ENCODE results near the gene GFER. TPM values are rescaled to one million over a fixed set of nuclear protein-coding genes. Genes with fewer than 3 reads are reported as not detected.

Gene GFER
- total and polyA plus RNA-seq, 9 of the 15 experiments (the other 6 are each of a cell fraction or from before 2014, with no cell fraction given): 4.3 to 53.7 (median 19.8) TPM

- TF ChIP-seq, protein P1, sequence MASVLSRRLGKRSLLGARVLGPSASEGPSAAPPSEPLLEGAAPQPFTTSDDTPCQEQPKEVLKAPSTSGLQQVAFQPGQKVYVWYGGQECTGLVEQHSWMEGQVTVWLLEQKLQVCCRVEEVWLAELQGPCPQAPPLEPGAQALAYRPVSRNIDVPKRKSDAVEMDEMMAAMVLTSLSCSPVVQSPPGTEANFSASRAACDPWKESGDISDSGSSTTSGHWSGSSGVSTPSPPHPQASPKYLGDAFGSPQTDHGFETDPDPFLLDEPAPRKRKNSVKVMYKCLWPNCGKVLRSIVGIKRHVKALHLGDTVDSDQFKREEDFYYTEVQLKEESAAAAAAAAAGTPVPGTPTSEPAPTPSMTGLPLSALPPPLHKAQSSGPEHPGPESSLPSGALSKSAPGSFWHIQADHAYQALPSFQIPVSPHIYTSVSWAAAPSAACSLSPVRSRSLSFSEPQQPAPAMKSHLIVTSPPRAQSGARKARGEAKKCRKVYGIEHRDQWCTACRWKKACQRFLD (CRISPR knock-in tag; IDR thresholded peaks at IDR 0.05): 0 out of 2 replicates have a peak, but pooled peaks have one; percentile 12
- no peak for TF ChIP-seq TAF9B (IDR thresholded peaks at IDR 0.05; ENCODE audit: partially characterized antibody)
- TF ChIP-seq ZNF707 (CRISPR knock-in tag; conservative IDR thresholded peaks at IDR 0.05): no peak
- no peak for TF ChIP-seq SMAD2 (IDR thresholded peaks at IDR 0.05; ENCODE audit: low read depth, low read length)
- TF ChIP-seq NR3C1 (CRISPR knock-in tag; IDR thresholded peaks at IDR 0.05): peak; percentile 77
- TF ChIP-seq POLR2B (IDR thresholded peaks at IDR 0.05; ENCODE audit: low read depth, partially characterized antibody): peak; percentile 40
- no peak for TF ChIP-seq U2AF1 (optimal IDR thresholded peaks at IDR 0.05; ENCODE audit: low read depth, low read length)
- peak; percentile 81; the same call in 1 of the 2 replicates for TF ChIP-seq PHF8 (IDR thresholded peaks at IDR 0.05; ENCODE audit: borderline replicate concordance, low read length)
- no peak for TF ChIP-seq SREBF1 (IDR thresholded peaks at IDR 0.05; ENCODE audit: borderline replicate concordance, low read depth, low read length)
- TF ChIP-seq NR4A1 (CRISPR knock-in tag; IDR thresholded peaks at IDR 0.05): no peak
- no peak for TF ChIP-seq NR4A1 (tag; IDR thresholded peaks at IDR 0.05)
- no peak for TF ChIP-seq ZNF197 (CRISPR knock-in tag; IDR thresholded peaks at IDR 0.05; ENCODE audit: low read depth)
- no peak for TF ChIP-seq ZNF408 (CRISPR knock-in tag; IDR thresholded peaks at IDR 0.05; ENCODE audit: low read depth)
- TF ChIP-seq, protein P2, sequence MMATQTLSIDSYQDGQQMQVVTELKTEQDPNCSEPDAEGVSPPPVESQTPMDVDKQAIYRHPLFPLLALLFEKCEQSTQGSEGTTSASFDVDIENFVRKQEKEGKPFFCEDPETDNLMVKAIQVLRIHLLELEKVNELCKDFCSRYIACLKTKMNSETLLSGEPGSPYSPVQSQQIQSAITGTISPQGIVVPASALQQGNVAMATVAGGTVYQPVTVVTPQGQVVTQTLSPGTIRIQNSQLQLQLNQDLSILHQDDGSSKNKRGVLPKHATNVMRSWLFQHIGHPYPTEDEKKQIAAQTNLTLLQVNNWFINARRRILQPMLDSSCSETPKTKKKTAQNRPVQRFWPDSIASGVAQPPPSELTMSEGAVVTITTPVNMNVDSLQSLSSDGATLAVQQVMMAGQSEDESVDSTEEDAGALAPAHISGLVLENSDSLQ (IDR thresholded peaks at IDR 0.05): no peak
- no peak for TF ChIP-seq MBD2 (IDR thresholded peaks at IDR 0.05; ENCODE audit: borderline replicate concordance, low read depth)
- no peak for TF ChIP-seq ZNF655 (CRISPR knock-in tag; IDR thresholded peaks at IDR 0.05)
- no peak for TF ChIP-seq ZNF830 (CRISPR knock-in tag; IDR thresholded peaks at IDR 0.05)
- TF ChIP-seq EWSR1 (IDR thresholded peaks at IDR 0.05; ENCODE audit: borderline replicate concordance, low read depth, partially characterized antibody): no peak
- no peak for TF ChIP-seq SMAD1 (IDR thresholded peaks at IDR 0.05; ENCODE audit: low read depth, low read length, partially characterized antibody)
- no peak for TF ChIP-seq NFATC3 (IDR thresholded peaks at IDR 0.05)
- 0 out of 2 replicates have a peak, but pooled peaks have one; percentile 48 for TF ChIP-seq ZNF24 (IDR thresholded peaks at IDR 0.05)
- TF ChIP-seq SIN3B (IDR thresholded peaks at IDR 0.05; ENCODE audit: low read depth): peak; percentile 51; the same call in 1 of the 2 replicates
- TF ChIP-seq ADNP (tag; IDR thresholded peaks at IDR 0.05): no peak
- TF ChIP-seq FOXM1 (IDR thresholded peaks at IDR 0.05; ENCODE audit: low read depth): no peak
- TF ChIP-seq FOXM1 (CRISPR knock-in tag; IDR thresholded peaks at IDR 0.05; ENCODE audit: low read depth): no peak
Measured at GRCh38 chr16:1991948-1992703, 8.1 kb downstream of the GFER start (continued).
